NT2/D1 (cell line): ENCODE measurements around the gene BEST2.

Source experiments
- DNase-seq: peaks from one replicate; pipeline ENCODE4 v3.0.0-alpha.2; 2011; ENCODE audit warnings: low read depth, low spot score
- H3K27me3 ChIP-seq: 2 replicates; pipeline ENCODE4 v1.6.0; 2011; ENCODE audit warnings: mild to moderate bottlenecking; ENCODE audit not compliant: insufficient read length, insufficient read depth
- H3K36me3 ChIP-seq: 2 replicates; pipeline ENCODE4 v1.6.1; 2011; ENCODE audit warnings: mild to moderate bottlenecking, low read length, mixed read lengths; ENCODE audit not compliant: insufficient read depth, insufficient read length
- H3K4me1 ChIP-seq: 2 replicates; pipeline ENCODE4 v1.5.1; 2011; ENCODE audit not compliant: insufficient read depth, insufficient read length
- H3K4me3 ChIP-seq: 2 replicates; pipeline ENCODE4 v1.5.1; 2011; ENCODE audit warnings: low read depth; ENCODE audit not compliant: insufficient read length
- H3K9ac ChIP-seq: 2 replicates; pipeline ENCODE4 v1.6.0; 2011; ENCODE audit warnings: low read depth; ENCODE audit not compliant: insufficient read length
- H3K9me3 ChIP-seq: 2 replicates; pipeline ENCODE4 v1.5.1; 2011; ENCODE audit warnings: mild to moderate bottlenecking, low read length; ENCODE audit not compliant: insufficient read depth
- SUZ12 ChIP-seq: IDR thresholded peaks from 2 replicates; pipeline ENCODE4 v1.6.1; 2011; ENCODE audit not compliant: insufficient read length, insufficient read depth; ENCODE audit errors: extremely low read depth
- YY1 ChIP-seq: IDR thresholded peaks from 2 replicates; pipeline ENCODE4 v1.6.1; 2011; ENCODE audit not compliant: insufficient read length, insufficient read depth
- ZNF274 ChIP-seq: IDR thresholded peaks from 2 replicates; pipeline ENCODE4 v1.6.1; 2011; ENCODE audit warnings: mild to moderate bottlenecking, low read depth, low read length

BEST2 gene

GRCh38 chr19:12791345-12792050, 39.9 kb downstream of the BEST2 start, which contains the start of gene JUNB:
TSS of gene JUNB (plus strand) at chr19:12791486. CDS start at chr19:12791772, 286 bp downstream.
- H3K36me3 ChIP-seq, result peaks cover 2% of the 10 kb centered on the region
- peaks cover 25% of the 10 kb centered on the region for H3K27me3 ChIP-seq
- peak within 1 kb of the TSS; percentile 72 for H3K4me3 ChIP-seq
- H3K9ac ChIP-seq, result peak within 1 kb of the TSS; percentile 95
- no peak for DNase-seq
- no peaks in the 10 kb centered on the region for H3K9me3 ChIP-seq
- TF ChIP-seq ZNF274, result no peak
- TF ChIP-seq SUZ12, result no peak
- TF ChIP-seq YY1, result no peak
- H3K4me1 ChIP-seq, result peaks cover 25% of the 10 kb centered on the region

GRCh38 chr19:12792051-12792852, 40.7 kb downstream of the BEST2 start:
- no peak for TF ChIP-seq SUZ12
- no peak for TF ChIP-seq YY1
- TF ChIP-seq ZNF274, result no peak
- Histone ChIP-seq H3K4me3 (peak overlapping the region; percentile 72), H3K9ac (peak overlapping the region; percentile 95), H3K27me3 (peaks cover 25% of the 10 kb centered on the region), H3K4me1 (peaks cover 22% of the 10 kb centered on the region), H3K9me3 (no peaks in the 10 kb centered on the region), H3K36me3 (peaks cover 8% of the 10 kb centered on the region)
- no peak for DNase-seq

- Histone ChIP-seq H3K4me1 (peaks cover 22% of the 10 kb centered on the region), H3K36me3 (peaks cover 8% of the 10 kb centered on the region), H3K27me3 (peaks cover 25% of the 10 kb centered on the region), H3K4me3 (peak overlapping the region; percentile 72), H3K9me3 (no peaks in the 10 kb centered on the region), H3K9ac (peak overlapping the region; percentile 95)
- no peak for DNase-seq
- TF ChIP-seq YY1 (no peak), SUZ12 (no peak)
These were observed 41.3 kb downstream of the BEST2 start for GRCh38 chr19:12792853-12793289.

- Histone ChIP-seq H3K4me3 (peak overlapping the region; percentile 72), H3K4me1 (peaks cover 19% of the 10 kb centered on the region), H3K9ac (peak overlapping the region; percentile 95), H3K27me3 (peaks cover 25% of the 10 kb centered on the region), H3K9me3 (no peaks in the 10 kb centered on the region), H3K36me3 (peaks cover 8% of the 10 kb centered on the region)
- TF ChIP-seq SUZ12 (no peak), YY1 (no peak), ZNF274 (no peak)
- peak; percentile 85 for DNase-seq
These were observed 42.0 kb downstream of the BEST2 start for GRCh38 chr19:12793290-12794195.

DNA sequence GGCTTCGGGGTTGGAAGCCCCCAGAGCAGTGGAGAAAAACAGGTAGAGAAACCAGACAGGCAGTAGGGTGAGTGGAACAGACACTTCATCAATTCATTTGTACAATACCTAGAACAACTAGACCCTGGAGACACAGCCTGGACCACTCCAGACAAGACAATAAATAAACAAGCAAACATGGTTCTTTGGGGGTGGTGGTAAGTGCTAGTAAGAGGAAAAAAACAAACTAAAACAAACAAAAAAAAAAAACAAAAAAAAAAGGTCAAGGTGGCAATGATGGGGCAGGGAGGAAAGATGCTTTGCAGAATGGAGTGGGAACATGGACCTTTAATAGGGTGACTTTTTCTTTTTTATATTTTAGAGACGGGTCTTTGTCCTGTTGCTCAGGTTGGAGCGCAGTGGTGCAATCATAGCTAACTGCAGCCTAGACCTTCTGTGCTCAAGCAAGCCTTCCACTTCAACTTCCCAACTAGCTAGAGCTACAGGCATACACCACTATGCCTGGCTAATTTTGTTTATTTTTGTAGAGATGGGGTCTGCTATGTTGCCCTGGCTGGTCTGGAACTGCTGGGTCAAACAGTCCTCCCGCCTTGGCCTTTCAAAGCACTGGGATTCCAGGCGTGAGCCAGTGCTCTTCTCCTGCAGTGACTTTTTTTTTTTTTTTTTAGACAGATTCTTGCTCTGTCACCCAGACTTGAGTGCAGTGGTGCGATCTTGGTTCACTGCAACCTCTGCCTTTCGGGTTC, 42.8 kb downstream of the BEST2 start:
- H3K27me3 ChIP-seq, result peaks cover 25% of the 10 kb centered on the region
- no peak for DNase-seq

GRCh38 chr19:12794971-12795381, 43.4 kb downstream of the BEST2 start:
- Histone ChIP-seq H3K36me3 (peaks cover 20% of the 10 kb centered on the region), H3K9me3 (no peaks in the 10 kb centered on the region), H3K4me1 (peaks cover 15% of the 10 kb centered on the region), H3K9ac (no peak overlapping the region), H3K27me3 (peaks cover 25% of the 10 kb centered on the region), H3K4me3 (no peak overlapping the region)
- no peak for TF ChIP-seq ZNF274
- no peak for TF ChIP-seq YY1
- TF ChIP-seq SUZ12, result no peak
- no peak for DNase-seq

More for the DNA sequence above, 42.8 kb downstream of the BEST2 start:
- Histone ChIP-seq H3K4me1 (peaks cover 13% of the 10 kb centered on the region), H3K36me3 (peaks cover 14% of the 10 kb centered on the region), H3K9ac (peak overlapping the region; percentile 95), H3K4me3 (peak overlapping the region; percentile 72), H3K9me3 (no peaks in the 10 kb centered on the region)
- no peak for TF ChIP-seq SUZ12
- TF ChIP-seq ZNF274, result no peak
- no peak for TF ChIP-seq YY1
